Parathyroid adenoma (tissue), 2 donors: ENCODE data around the gene KLHL30.
"Not testable (repeated sequence)": the region's sequence is repeated elsewhere in the genome, so short reads cannot be mapped to it uniquely, and the experiment has no call there.

Source experiments
- H2AFZ ChIP-seq: fragments of 300-600 bp; sonication (generic); one replicate; pipeline ENCODE4 v1.7.0; 2017; ENCODE audit warnings: antibody characterized with exemption, mild to moderate bottlenecking
- H3K27ac ChIP-seq: fragments of 300-600 bp; sonication (generic); one replicate; pipeline ENCODE4 v1.7.0; 2017
- H3K27me3 ChIP-seq: fragments of 300-600 bp; sonication (generic); one replicate; pipeline ENCODE4 v1.7.0; 2017; ENCODE audit warnings: low read length; ENCODE audit not compliant: control insufficient read depth, insufficient read depth
- H3K36me3 ChIP-seq: fragments of 300-600 bp; sonication (generic); one replicate; pipeline ENCODE4 v1.7.0; 2017; ENCODE audit warnings: low read length; ENCODE audit not compliant: control insufficient read depth, insufficient read depth
- H3K4me1 ChIP-seq: fragments of 300-600 bp; sonication (generic); one replicate; pipeline ENCODE4 v1.7.0; 2017; ENCODE audit warnings: control low read depth
- H3K4me2 ChIP-seq: fragments of 300-600 bp; sonication (generic); one replicate; pipeline ENCODE4 v1.7.0; 2017; ENCODE audit warnings: low read length
- H3K4me3 ChIP-seq: fragments of 300-600 bp; sonication (generic); one replicate; pipeline ENCODE4 v1.7.0; 2017; ENCODE audit warnings: low read depth, low read length
- H3K79me2 ChIP-seq: fragments of 300-600 bp; sonication (generic); one replicate; pipeline ENCODE4 v1.7.0; 2017; ENCODE audit warnings: control low read depth
- H3K9ac ChIP-seq: fragments of 300-600 bp; sonication (generic); one replicate; pipeline ENCODE4 v1.7.0; 2017; ENCODE audit warnings: mild to moderate bottlenecking
- H3K9me3 ChIP-seq: fragments of 300-600 bp; sonication (generic); one replicate; pipeline ENCODE4 v1.7.0; 2017; ENCODE audit warnings: low read length; ENCODE audit not compliant: control insufficient read depth
- CTCF ChIP-seq: fragments of 300-600 bp; sonication (generic); IDR thresholded peaks from one replicate; pipeline ENCODE4 v1.7.0; 2017; ENCODE audit warnings: antibody characterized with exemption, mild to moderate bottlenecking
- donor health status: primary hyperparathyroidism.

Gene KLHL30

GRCh38 chr2:238113611-238114010 is 24.9 kb upstream of the KLHL30 start:
- H3K9me3 ChIP-seq, result no peaks in the 10 kb centered on the region
- no peaks in the 10 kb centered on the region for H3K79me2 ChIP-seq
- no peak overlapping the region for H3K4me3 ChIP-seq
- TF ChIP-seq CTCF, result no peak
- H2AFZ ChIP-seq, result no peak overlapping the region
- H3K4me2 ChIP-seq, result no peak overlapping the region
- no peak overlapping the region for H3K27ac ChIP-seq
- no peaks in the 10 kb centered on the region for H3K36me3 ChIP-seq
- H3K9ac ChIP-seq, result no peak overlapping the region
- no peaks in the 10 kb centered on the region for H3K27me3 ChIP-seq
- H3K4me1 ChIP-seq, result no peaks in the 10 kb centered on the region

- no peaks in the 10 kb centered on the region for H3K9me3 ChIP-seq
- H2AFZ ChIP-seq, result no peak overlapping the region
- H3K4me1 ChIP-seq, result no peaks in the 10 kb centered on the region
- H3K4me2 ChIP-seq, result no peak overlapping the region
- no peak overlapping the region for H3K4me3 ChIP-seq
- H3K27me3 ChIP-seq, result no peaks in the 10 kb centered on the region
- no peak for TF ChIP-seq CTCF
- no peaks in the 10 kb centered on the region for H3K79me2 ChIP-seq
- H3K9ac ChIP-seq, result no peak overlapping the region
- H3K36me3 ChIP-seq, result no peaks in the 10 kb centered on the region
- H3K27ac ChIP-seq, result no peak overlapping the region
These were observed 24.1 kb upstream of the KLHL30 start for GRCh38 chr2:238114331-238114841.

GRCh38 chr2:238114851-238115660 is 23.4 kb upstream of the KLHL30 start:
- H3K4me2 ChIP-seq, result no peak overlapping the region
- H3K36me3 ChIP-seq, result no peaks in the 10 kb centered on the region

GRCh38 chr2:238115709-238116108 is 22.8 kb upstream of the KLHL30 start:
- not testable (repeated sequence) for H3K9ac ChIP-seq, H3K36me3 ChIP-seq, H3K79me2 ChIP-seq, H3K4me3 ChIP-seq, H3K4me1 ChIP-seq, H3K27ac ChIP-seq, H3K4me2 ChIP-seq, H3K27me3 ChIP-seq, H3K9me3 ChIP-seq, H2AFZ ChIP-seq

More at GRCh38 chr2:238114851-238115660, 23.4 kb upstream of the KLHL30 start:
- Histone ChIP-seq H2AFZ (no peak overlapping the region), H3K27ac (no peak overlapping the region), H3K79me2 (no peaks in the 10 kb centered on the region), H3K9me3 (no peaks in the 10 kb centered on the region), H3K4me1 (no peaks in the 10 kb centered on the region), H3K27me3 (no peaks in the 10 kb centered on the region), H3K4me3 (no peak overlapping the region), H3K9ac (no peak overlapping the region)
- TF ChIP-seq CTCF, result no peak

- Histone ChIP-seq H3K9ac (no peak overlapping the region), H3K4me1 (no peaks in the 10 kb centered on the region), H3K4me2 (no peak overlapping the region), H3K79me2 (no peaks in the 10 kb centered on the region), H3K4me3 (no peak overlapping the region), H3K9me3 (no peaks in the 10 kb centered on the region), H2AFZ (no peak overlapping the region), H3K36me3 (no peaks in the 10 kb centered on the region), H3K27me3 (no peaks in the 10 kb centered on the region), H3K27ac (no peak overlapping the region)
- TF ChIP-seq CTCF, result no peak
These were observed 21.9 kb upstream of the KLHL30 start for GRCh38 chr2:238116298-238117198.
